ENCODE data around the gene SHISA6.
"Not testable (repeated sequence)": the region's sequence is repeated elsewhere in the genome, so short reads cannot be mapped to it uniquely, and the experiment has no call there.

The SHISA6 gene

DNA sequence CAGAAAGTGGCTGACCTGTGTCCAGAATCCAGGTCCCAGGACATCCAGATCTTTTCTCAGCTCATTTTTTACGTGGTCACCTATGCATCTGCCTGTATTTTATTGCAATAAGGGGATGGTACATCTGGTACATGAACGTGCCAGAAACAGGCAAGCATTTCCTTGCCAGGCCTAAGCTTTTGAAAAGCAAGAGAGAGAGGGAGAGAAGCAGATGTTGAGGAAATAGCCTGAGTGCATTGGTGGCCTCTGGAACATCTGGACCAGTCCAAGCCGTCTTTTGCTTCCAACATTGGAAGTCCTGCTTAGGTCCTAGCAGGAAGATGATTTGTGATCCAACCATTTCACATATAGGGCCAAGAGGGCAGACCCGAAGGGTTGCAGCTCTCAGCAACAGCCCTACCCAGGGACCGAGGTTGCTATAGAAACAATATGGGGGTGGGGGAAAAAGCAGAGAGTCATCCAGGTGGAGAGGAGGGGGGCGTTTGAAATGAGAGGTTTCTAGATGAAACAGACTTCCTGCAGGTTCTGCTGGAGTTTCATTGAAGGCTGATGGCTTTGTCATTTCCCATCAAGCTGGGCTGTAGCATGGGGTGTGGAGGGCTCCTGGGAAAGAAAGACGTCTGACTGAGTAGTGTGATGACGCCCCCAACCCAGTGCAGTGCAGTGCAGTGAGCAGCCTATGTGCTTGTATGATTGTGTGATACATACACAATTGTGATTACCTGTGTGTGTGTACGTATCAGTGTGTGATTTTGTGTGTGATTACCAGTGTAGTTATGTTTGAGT, 61.6 kb downstream of the SHISA6 start:
- no peak for DNase-seq (ENCODE audit: low read depth in 3 of 3, low spot score in 1 of 3)

DNA sequence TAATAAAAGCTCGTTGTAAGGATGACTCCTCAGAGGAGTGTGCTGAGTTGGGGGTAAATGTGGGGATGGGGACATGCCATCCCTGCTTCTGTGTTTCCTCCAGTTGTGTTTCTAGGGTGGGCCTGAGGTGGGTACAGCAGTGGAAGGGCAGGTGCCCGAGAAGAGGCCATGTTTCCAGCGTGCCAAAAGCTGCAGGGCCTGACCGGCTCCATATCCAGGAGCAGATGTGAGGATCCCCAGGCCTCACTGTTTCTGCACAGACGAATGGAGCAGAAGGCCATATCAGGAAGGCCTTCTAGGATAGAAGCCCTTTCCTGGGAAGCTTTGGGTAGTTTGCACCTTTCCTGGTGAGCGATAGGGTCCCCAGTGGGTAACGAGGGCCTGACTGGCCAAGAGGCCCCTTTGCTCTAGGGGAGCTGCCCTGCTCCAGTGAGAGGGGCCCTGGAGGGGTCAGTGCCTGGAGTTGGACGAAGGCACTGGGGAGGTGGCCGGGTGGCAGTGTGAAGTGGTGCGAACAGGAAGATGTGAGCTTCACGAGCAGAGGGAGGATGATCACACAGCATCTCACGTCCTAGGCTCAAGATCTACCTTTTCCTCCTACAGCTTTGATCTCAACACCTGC, 62.9 kb downstream of the SHISA6 start:
- no peak for DNase-seq (ENCODE audit: low read depth in 3 of 3, low spot score in 1 of 3)

DNA sequence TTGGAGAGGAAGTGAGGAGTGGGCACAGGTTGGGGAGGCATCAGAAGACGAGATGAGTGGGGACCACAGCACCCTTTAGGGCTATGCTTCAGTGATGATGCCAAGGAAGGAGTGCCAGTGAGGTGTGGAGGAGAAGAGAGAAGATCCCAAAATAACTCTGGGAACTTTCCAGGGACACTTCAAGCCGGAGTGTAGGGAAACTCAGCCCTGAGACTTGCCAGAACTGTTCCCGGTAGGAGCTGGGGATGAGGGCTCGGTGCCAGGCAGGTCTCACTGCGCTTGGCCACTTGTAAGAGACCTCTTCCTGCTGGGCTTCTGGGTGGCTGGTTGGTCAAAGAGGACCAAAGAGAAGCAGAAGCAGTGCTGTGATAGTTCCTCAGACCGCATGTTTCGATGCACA, 63.6 kb downstream of the SHISA6 start:
- DNase-seq (ENCODE audit: low read depth in 3 of 3, low spot score in 1 of 3), result no peak

DNA sequence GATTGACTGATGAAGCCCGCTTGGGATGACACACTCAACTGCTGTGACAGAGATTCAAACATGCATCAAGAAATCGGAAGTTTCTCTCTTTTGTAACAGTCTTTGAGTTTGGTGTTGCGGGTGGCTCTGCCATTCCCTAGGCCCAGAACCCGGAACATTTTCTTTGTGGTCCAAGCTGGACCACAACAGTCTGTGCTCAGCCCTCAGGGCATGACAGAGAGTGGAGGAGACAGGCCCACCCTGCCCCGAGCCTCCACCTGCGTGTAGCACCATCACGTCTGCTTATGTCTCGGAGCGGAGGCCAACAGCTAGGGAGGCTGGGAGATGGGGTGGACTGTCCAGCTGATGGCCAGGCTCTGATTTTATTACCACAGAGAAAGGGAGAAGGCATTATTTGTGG, 64.5 kb downstream of the SHISA6 start:
- DNase-seq (ENCODE audit: low read depth in 3 of 3, low spot score in 1 of 3), result no peak

DNA sequence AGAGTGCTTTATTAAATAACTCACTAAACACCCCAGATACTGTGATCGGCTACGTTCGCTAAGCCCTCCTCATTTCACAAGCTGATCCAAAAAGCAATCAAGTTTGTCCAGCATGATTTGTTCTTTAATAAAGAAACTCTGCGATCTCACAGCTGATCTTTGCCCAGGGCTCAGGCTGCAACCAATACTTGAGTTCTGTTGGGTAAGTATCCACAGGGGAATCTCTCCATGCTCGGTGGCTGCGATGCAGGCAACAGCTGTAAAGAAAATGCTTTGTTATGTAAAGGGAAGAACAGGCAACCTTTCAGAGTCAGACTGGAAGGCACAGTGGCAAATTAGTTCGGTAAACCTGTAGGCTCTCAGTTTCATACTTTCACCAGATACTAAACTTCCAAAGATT, 67.5 kb downstream of the SHISA6 start:
- no peak for DNase-seq (ENCODE audit: low read depth in 3 of 3, low spot score in 1 of 3)

DNA sequence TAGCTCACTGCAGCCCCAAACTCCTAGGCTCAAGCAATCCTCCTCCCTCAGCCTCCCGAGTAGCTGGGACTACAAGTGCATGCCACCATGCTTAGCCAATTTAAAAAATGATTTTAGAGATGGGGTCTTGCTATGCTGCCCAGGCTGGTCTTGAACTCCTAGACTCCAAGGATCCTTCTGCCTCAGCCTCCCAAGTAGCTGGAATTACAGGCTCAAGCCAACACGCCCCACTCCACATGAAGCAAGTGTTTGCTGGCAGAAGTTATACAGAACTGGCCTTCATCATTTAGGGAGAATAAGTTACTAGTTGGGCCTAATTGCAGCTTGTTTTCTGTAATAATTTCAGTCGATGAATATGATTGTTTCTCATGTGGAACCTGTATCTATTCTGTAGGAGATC, 68.0 kb downstream of the SHISA6 start:
- no peak for DNase-seq (ENCODE audit: low read depth in 3 of 3, low spot score in 1 of 3)

DNA sequence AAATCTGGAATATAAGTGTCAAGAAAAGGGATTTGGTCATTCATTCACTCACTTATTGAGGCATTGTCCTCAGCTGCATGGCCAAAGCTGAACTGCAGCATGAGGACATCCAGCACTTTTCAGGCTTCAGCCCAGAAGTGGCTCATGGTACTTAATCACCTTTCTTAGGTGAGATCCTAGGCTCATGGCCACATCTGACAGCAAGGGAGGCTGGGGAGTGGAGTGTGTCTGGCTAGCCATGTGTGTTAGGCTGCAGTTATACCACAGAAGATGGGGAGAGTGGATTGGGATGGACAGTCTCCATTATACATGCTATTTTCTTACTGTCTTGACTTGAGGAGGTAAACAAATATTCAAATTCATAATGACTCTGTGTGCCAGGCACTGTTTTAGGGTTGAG, 68.8 kb downstream of the SHISA6 start:
- no peak for DNase-seq (ENCODE audit: low read depth in 3 of 3, low spot score in 1 of 3)

DNA sequence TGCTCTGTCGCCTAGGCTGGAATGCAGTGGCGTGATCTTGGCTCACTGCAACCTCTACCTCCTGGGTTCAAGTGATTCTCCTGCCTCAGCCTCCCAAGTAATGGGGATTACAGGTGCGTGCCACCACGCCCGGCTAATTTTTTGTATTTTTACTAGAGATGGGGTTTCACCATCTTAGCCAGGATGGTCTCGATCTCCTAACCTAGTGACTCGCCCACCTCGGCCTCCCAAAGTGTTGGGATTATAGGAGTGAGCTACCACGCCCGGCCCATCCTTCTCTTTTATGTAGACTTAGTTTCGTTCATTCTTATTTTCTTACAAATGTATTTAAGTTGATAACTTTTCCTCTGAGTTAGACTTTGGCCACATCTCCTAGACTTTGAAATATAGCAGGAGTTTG, 75.4 kb downstream of the SHISA6 start:
- DNase-seq (ENCODE audit: low read depth in 3 of 3, low spot score in 1 of 3), result not testable (repeated sequence)

DNA sequence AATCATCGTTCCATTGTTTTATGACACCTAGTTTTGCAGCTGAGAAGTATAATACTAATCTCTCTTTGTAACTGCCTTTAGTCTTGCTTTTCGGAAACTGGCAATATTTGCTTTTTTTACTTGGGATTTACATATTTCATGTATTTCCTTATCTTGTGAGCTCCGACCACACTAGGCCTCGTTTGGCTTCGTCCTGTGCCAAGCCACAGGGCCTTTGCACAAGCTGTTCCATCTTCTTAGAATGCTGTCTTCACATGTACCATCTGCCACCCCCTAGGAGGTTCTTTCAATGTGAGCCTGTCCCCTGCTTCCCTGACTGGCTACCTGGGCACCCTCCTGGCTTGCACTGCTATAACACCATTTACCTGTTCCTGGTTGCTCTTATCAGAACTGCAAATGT, 77.2 kb downstream of the SHISA6 start:
- DNase-seq (ENCODE audit: low read depth in 3 of 3, low spot score in 1 of 3), result no peak

DNA sequence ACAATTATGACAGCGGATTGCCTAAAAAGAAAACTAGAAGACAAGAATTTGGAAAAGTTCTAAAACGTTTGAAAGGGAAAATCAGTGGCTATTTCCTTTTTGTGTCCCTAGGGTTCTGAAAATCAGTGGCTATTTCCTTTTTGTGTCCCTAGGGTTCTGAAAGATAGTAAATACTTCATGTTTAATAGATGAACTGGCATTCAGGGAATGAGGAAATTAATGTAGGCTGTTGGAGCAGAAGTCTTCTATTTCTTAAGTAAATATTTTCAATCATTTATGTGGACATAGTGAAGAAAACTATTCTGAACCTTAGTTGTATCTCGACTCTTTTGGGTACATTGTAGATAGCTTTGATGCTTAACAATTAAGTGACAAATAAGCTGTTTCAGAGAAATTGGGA, 78.9 kb downstream of the SHISA6 start:
- DNase-seq (ENCODE audit: low read depth in 3 of 3, low spot score in 1 of 3), result no peak

DNA sequence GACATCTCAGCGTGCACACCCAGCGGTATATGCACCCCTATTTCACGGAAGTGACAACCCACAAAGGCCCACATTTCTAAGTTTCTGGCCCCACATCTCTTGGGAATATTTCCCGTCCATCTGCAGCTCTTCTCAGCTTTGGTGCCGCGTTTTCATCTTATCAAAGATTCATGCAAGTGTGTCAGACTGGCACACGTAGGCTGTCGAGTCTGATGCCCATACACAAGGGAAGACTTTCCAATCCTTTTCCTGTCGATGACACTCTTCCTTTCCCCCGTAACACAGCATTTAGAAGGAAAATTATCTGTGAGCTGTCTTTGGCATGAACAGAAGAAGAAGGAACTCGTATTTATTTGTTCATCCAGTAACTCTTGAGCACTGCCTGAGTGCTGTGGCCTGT, 83.0 kb downstream of the SHISA6 start:
- DNase-seq (ENCODE audit: low read depth in 3 of 3, low spot score in 1 of 3), result no peak

DNA sequence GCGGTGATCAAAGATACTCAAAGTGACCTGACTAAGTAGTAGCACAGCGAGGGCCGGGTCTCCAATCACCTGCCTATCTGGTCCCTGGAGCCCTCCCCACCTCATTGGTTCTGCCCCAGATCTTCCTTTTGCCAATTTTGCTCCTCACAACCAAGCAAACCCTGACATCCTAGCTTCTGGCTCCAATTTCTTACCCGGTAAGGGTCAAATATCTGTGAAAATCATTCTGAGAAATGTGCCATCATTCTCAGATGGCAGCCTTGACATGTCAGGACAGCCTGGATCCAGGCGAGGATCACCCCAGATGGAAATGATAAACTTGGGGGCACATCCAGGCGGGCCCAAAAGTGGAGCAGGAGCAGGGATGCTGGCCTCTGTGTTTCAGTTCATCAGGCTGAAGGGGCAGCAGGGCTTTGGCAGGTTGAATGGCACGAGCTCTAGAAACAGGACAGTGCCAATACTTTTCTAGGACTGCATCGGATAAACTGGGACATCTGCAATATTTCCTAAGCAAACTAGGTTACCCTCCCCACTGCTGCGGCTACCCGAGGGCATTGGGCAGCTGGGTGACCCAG, 83.9 kb downstream of the SHISA6 start:
- no peak for DNase-seq (ENCODE audit: low read depth in 3 of 3, low spot score in 1 of 3)

DNA sequence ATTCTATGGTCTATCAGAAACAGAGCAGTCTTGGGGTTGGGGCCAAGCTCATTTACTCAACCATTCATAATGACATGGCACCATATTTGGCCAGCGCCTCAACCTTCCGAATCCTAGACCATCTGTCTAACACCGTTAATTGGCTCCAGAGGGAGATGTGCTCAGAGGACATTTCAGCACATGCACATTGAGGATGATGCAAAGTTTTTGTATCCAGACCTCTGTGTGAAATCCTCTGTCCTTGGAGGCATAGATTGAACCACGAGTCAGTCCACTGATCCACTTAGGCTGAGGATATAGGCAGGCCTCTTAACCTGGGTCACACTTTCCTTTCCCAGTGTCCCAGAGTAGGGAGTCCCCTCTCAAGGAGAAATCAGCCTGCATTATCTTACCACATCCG, 85.5 kb downstream of the SHISA6 start:
- DNase-seq (ENCODE audit: low read depth in 3 of 3, low spot score in 1 of 3), result no peak

DNA sequence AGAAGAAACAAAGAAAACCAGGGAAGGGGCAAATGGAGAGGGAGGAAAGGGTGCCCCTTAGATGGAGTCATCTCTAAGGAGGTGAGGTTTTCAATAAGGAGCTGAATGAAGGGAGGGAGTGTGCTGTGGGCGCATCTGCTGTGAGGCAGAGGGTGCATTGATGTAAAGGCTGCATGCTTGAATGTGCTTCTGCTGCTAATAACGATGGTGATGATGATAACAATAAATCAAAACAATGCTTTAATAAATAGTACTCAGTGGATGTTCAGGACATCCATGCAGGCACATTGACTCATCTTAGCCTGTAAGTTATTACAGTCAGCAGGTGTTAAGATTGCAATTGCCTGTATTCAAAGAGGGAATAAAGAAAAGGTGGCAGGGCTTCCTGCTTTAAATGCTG, 87.8 kb downstream of the SHISA6 start:
- no peak for DNase-seq (ENCODE audit: low read depth in 3 of 3, low spot score in 1 of 3)

DNA sequence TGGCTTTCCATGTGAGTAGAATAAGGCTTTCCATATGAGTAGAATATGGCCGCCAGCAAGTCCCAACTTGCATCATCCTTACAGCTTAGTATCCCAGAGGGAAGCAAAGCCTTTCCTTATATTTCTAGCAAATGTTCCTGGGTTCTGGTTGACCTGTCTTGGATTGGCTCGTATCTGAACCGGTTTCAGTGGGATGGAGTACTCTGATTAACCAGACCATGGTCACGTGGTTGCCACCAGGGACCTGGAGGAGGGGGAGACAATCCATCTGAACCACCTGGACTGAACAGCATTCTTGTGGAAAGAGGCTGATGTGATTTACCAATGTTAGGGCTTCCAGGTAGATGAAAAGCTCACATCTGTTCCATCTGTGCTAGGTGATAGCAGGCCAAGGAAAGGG, 89.0 kb downstream of the SHISA6 start:
- DNase-seq (ENCODE audit: low read depth in 3 of 3, low spot score in 1 of 3), result no peak

DNA sequence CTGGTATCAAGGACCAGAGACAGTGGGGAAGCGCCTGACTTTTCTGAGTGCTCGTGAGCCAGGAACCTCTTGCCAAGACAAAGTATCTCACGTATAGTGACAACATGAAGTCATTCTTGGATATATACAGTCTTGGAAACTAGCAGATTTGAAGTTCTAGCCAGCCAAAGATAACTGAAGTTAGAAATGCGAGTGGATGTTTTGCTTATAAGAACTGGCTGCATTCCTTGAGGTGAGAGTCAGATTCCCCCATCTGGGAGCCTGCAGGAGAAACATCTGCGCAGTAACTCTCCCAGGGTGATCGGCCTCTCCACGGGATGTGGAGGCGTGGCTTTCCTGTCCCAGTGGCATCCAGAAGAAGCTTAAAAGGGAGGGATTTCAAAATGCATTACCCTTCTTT, 89.8 kb downstream of the SHISA6 start:
- no peak for DNase-seq (ENCODE audit: low read depth in 3 of 3, low spot score in 1 of 3)

DNA sequence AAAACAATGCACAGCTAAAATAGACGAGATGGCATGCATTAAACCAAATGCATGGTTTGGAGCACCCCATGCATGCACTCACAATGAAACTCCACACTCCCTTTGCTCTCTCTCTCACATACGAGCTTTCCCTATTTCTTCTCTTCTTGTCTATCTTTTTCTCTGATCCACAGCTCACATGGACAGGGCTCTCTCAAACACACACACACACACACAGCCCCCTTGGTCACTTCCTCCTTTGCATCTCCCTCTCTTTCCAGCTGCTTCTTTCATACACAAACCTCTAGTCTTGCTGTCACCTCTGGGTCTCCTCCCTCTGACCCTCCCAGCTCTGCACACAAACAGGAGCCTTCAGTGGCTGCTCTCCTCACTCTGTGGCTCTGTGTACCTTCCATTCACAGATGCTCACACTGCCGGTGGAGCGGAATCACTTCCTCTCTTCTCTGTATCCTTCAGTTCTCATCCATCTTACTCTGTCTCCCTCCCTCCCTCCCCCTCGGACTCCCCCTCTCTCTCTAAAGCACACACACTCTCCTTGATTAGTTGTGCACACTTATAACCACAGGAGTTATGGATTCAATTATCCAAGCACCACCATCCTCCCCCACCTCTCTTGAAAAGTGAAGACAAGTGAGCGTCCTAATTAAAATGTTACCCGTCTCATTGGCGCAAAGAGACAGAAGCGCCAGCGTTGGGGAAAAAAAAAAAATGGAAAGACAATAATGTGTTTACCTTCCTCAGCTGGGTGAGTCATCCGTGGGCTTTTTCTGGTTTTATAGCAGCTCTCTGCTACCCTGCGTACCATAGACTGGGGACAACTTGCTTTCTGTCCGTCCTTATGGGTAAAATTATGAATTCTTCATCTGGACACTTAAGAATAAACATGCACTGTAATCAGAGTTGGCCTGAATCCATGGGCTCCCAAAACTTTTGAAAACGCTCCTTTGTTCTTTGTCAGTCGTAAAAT, 90.8 kb downstream of the SHISA6 start:
- DNase-seq (ENCODE audit: low read depth in 3 of 3, low spot score in 1 of 3), result no peak

DNA sequence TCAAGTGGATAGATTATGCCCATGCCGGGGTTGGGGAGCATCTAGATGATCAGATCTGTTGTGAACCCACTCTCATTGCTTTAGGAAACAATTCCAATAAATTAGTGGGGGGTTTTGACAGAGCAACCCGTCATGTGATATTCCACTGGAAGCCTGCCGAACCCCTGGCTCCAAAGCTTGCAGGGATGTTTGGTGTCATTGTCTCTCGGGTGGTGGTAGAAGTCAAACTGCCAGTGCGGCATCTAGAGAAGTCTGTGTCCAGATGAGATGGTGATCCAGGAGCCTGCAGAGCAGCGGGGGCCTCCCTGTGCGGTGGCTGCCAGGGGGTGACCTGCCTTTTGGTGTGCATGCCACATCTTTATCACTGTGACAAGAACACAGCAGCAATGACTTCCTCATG, 91.7 kb downstream of the SHISA6 start:
- DNase-seq (ENCODE audit: low read depth in 3 of 3, low spot score in 1 of 3), result no peak

DNA sequence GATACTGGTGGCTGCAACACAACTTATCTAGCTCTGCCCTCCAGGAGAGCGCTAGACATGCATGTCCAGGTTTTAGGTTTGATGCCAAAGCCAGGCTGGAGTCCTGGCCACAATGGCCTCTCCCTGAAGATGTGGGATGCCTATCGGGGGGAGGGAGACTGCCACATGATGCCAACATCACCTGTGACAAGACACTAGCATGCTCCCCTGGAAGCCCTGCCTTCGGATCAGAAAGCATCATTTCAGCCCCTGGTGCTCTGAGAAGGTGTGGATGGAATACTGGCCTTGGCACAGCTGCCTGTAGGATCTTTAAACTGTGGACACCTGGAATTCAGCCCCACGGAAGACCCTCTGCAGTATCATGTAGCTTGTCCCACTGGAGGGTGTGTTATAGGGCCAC, 93.5 kb downstream of the SHISA6 start:
- no peak for DNase-seq (ENCODE audit: low read depth in 3 of 3, low spot score in 1 of 3)

DNA sequence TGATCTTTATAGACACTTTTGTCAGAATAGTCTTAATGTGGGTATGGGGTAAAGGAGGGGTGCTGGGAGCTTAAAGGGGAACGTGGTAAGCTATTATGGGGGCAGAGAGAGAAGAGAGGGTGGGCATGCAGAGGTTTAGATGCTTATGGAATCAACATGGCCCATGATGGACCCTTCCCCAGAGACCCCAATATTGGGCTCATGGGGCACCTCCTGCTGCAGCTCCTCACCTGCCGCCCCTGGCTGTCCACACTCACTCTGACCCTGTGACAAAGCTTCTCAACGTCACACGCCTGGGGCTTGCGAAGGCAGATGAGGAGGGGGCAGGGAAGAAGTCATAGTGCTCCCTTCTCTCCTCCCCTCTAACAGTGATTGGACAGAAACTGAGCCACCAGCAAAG, 95.3 kb downstream of the SHISA6 start:
- no peak for DNase-seq (ENCODE audit: low read depth in 3 of 3, low spot score in 1 of 3)

DNA sequence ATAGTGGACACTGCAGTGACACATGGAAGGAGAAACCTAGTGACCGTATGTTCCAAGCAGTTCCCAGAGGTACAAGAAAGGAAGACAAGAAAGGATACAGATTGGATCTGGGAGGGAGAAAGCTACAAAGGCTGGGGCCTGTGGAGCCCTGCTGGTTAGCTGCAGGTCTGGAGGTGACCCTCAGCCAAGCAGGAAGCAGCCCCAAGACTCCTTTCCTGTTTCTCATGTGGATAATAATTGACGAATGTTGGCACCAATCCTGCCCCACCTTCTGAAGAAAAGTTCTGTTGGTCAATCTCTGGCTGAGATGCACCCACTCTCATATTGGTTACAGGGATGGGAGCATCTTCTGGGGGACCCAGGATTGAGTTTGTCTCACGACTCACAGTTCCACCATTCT, 99.8 kb downstream of the SHISA6 start:
- no peak for DNase-seq (ENCODE audit: low read depth in 3 of 3, low spot score in 1 of 3)

DNA sequence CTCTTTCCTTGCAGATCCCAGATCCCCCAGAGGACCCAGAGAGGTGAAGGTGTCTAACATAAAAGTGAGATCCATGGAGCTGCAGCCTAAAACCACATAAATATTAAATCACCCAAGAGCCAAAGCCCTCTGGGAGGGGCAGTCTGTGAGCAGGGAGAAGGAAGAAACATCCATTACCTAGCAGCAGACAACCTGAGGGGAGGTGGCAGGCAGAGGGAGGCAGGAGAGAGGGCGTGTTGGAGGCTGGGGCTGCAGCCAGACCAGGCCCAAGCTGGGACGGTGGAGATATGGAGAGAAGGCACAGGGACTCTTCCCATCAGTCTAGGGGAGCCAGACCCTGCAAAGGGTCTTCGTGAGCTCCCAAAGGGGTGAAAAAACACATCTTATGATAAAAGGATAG, 101.1 kb downstream of the SHISA6 start:
- DNase-seq (ENCODE audit: low read depth in 3 of 3, low spot score in 1 of 3), result no peak
